Mammary epithelial cell (primary cell): ENCODE data around the gene DDR2.
"Not testable (repeated sequence)": the region's sequence is repeated elsewhere in the genome, so short reads cannot be mapped to it uniquely, and the experiment has no call there.

ENCODE experiments used
- EZH2 ChIP-seq: IDR thresholded peaks from 2 replicates; pipeline ENCODE4 v1.6.1; 2012; ENCODE audit warnings: low read length, inconsistent platforms, borderline replicate concordance
- TF ChIP-seq, protein P1 (sequence below), 2 donors: IDR thresholded peaks in 1 of 2; conservative IDR thresholded peaks in 1 of 2; 2 replicates each; pipeline ENCODE4 v1.5.1; 2011 to 2012; ENCODE audit warnings: inconsistent platforms in 2 of 2, low read length in 2 of 2, mild to moderate bottlenecking in 2 of 2, control low read depth in 1 of 2, low read depth in 1 of 2; ENCODE audit not compliant: insufficient read depth in 1 of 2; ENCODE audit errors: extremely low read depth in 1 of 2

DNA sequence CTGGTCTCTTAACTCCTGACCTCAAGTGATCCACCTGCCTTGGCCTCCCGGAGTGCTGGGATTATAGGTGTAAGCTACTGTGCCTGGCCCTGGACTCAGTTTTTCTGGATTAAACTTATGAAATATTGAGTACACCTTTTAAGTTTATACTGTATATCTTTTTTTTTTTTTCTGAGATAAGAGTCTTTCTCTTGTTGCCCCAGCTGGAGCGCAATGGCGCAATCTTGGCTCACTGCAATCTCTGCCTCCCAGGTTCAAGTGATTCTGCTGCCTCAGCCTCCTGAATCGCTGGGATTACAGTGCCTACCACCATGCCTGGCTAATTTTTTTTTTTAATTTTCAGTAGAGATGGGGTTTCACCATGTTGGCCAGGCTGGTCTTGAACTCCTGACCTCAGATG is 47.2 kb upstream of the DDR2 start:
- TF ChIP-seq, protein P1, sequence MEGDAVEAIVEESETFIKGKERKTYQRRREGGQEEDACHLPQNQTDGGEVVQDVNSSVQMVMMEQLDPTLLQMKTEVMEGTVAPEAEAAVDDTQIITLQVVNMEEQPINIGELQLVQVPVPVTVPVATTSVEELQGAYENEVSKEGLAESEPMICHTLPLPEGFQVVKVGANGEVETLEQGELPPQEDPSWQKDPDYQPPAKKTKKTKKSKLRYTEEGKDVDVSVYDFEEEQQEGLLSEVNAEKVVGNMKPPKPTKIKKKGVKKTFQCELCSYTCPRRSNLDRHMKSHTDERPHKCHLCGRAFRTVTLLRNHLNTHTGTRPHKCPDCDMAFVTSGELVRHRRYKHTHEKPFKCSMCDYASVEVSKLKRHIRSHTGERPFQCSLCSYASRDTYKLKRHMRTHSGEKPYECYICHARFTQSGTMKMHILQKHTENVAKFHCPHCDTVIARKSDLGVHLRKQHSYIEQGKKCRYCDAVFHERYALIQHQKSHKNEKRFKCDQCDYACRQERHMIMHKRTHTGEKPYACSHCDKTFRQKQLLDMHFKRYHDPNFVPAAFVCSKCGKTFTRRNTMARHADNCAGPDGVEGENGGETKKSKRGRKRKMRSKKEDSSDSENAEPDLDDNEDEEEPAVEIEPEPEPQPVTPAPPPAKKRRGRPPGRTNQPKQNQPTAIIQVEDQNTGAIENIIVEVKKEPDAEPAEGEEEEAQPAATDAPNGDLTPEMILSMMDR (conservative IDR thresholded peaks at IDR 0.05 in 1 of 2, IDR thresholded peaks at IDR 0.05 in 1 of 2; ENCODE audit: extremely low read depth in 1 of 2, insufficient read depth in 1 of 2, low read depth in 1 of 2, low read length in 2 of 2) = not testable (repeated sequence)
- TF ChIP-seq EZH2 = not testable (repeated sequence)
